Measurements from ENCODE around the gene CD300A. TPM values are rescaled to one million over a fixed set of nuclear protein-coding genes. Genes with fewer than 3 reads are reported as not detected.

Gene CD300A
- total RNA-seq, 1 experiment from 2014 or later, result not detected

- peak overlapping the region; percentile 84 for H3K27ac Mint-ChIP-seq (ENCODE audit: low read depth, unreplicated experiment)
- no peak for DNase-seq (ENCODE audit: unreplicated experiment)
- no TSS peak for BruUV-seq (replicated peaks)
- peak overlapping the region; percentile 3 for H3K4me3 Mint-ChIP-seq (ENCODE audit: unreplicated experiment)
- no peaks in the 10 kb centered on the region for H3K9me3 Mint-ChIP-seq (ENCODE audit: unreplicated experiment)
- H3K36me3 Mint-ChIP-seq (ENCODE audit: insufficient read depth, unreplicated experiment), result peaks cover 6% of the 10 kb centered on the region
- no peaks in the 10 kb centered on the region for H3K27me3 Mint-ChIP-seq (ENCODE audit: insufficient read depth, unreplicated experiment)
- CTCF ChIA-PET, result interaction anchor here (0.9 to 1.5 kb wide), 3 partner anchors 10 to 49 kb away, joined by 3 to 4 read pairs (median 3); no protein-coding TSS in a partner anchor
- POLR2A ChIA-PET, result interaction anchor here (0.9 to 2.4 kb wide), 4 partner anchors 9 to 33 kb away, joined by 3 to 12 read pairs (median 4); no protein-coding TSS in a partner anchor
- peaks cover 29% of the 10 kb centered on the region for H3K4me1 Mint-ChIP-seq (ENCODE audit: insufficient read depth, unreplicated experiment)
- no peak for TF ChIP-seq CTCF (IDR thresholded peaks at IDR 0.05; ENCODE audit: unreplicated experiment)
- intact Hi-C loops (cut with micrococcal nuclease), result no loop called here
Measured at GRCh38 chr17:74427763-74428153, 38.7 kb upstream of the CD300A start.

DNA sequence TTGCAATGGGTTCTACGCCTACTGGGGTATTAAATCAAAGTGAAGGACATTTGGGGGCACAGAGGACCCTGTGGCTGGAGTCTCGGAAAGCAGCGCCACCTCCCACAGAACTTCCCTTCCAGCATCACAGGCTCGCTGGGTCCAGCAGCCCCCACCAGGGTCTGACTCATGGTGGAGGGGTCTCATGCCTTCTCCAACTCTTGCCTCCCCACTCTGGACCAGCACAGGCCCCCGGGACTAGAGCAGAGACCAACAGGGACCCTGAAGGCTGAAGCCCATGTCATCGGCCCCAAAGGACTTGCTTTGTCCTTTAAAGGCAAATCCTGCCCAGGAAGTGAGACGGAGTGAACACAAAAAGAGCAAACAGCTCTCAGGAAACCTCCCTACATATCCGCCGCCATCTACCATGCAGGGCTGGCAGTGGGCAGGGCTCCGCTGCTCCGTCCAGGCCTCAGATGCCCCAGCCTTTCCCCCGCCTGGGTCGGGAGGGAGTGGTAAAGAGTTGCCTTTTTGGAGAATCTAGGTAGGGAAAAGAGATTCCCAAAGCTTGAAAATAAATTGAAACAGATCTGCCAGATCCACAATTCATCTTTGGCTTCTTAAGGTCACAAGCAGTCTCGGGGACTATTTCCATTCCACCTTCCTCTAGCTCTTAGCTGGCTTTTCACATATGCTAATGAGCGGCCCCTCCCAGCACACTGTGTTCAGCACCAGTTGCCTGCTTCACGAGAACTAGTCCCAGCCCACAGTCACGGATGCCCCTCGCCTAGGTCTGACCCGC lies 36.6 kb upstream of the CD300A start:
- Mint-ChIP-seq H3K4me3 (ENCODE audit: unreplicated experiment) (peak overlapping the region; percentile 88), H3K36me3 (ENCODE audit: insufficient read depth, unreplicated experiment) (peaks cover 6% of the 10 kb centered on the region), H3K9me3 (ENCODE audit: unreplicated experiment) (no peaks in the 10 kb centered on the region), H3K27me3 (ENCODE audit: insufficient read depth, unreplicated experiment) (no peaks in the 10 kb centered on the region), H3K27ac (ENCODE audit: low read depth, unreplicated experiment) (peak overlapping the region; percentile 98), H3K4me1 (ENCODE audit: insufficient read depth, unreplicated experiment) (peaks cover 33% of the 10 kb centered on the region)
- no TSS peak for BruUV-seq (replicated peaks)
- DNase-seq (ENCODE audit: unreplicated experiment), result no peak
- no peak for TF ChIP-seq CTCF (IDR thresholded peaks at IDR 0.05; ENCODE audit: unreplicated experiment)
- intact Hi-C loops (cut with micrococcal nuclease), result loop anchor here (1.0 kb wide), 1 partner anchor 12 kb away; no protein-coding TSS in a partner anchor
- CTCF ChIA-PET, result interaction anchor here (0.6 to 1.6 kb wide), 5 partner anchors 14 to 171 kb away, joined by 3 to 7 read pairs (median 4); no protein-coding TSS in a partner anchor
- POLR2A ChIA-PET, result interaction anchor here (0.6 to 3.6 kb wide), 18 partner anchors 8 to 1554 kb away, joined by 3 to 43 read pairs (median 5); partner anchors contain the start of genes FDXR and TTYH2

GRCh38 chr17:74430385-74430705 lies 36.1 kb upstream of the CD300A start:
- POLR2A ChIA-PET, result interaction anchor here (0.6 to 3.6 kb wide), 19 partner anchors 8 to 1553 kb away, joined by 3 to 43 read pairs (median 5); partner anchors contain the start of genes FDXR and TTYH2
- Mint-ChIP-seq H3K4me1 (ENCODE audit: insufficient read depth, unreplicated experiment) (peaks cover 33% of the 10 kb centered on the region), H3K9me3 (ENCODE audit: unreplicated experiment) (no peaks in the 10 kb centered on the region), H3K4me3 (ENCODE audit: unreplicated experiment) (peak overlapping the region; percentile 88), H3K36me3 (ENCODE audit: insufficient read depth, unreplicated experiment) (peaks cover 6% of the 10 kb centered on the region), H3K27ac (ENCODE audit: low read depth, unreplicated experiment) (peak overlapping the region; percentile 98), H3K27me3 (ENCODE audit: insufficient read depth, unreplicated experiment) (no peaks in the 10 kb centered on the region)
- CTCF ChIA-PET, result interaction anchor here (0.5 to 1.6 kb wide), 8 partner anchors 13 to 967 kb away, joined by 3 to 7 read pairs (median 4); no protein-coding TSS in a partner anchor
- no peak for TF ChIP-seq CTCF (IDR thresholded peaks at IDR 0.05; ENCODE audit: unreplicated experiment)
- BruUV-seq (replicated peaks), result TSS peak; percentile 63
- no peak for DNase-seq (ENCODE audit: unreplicated experiment)
- intact Hi-C loops (cut with micrococcal nuclease), result loop anchor here (1.0 kb wide), 1 partner anchor 13 kb away; no protein-coding TSS in a partner anchor
